Astrocyte (in vitro differentiated cells and primary cell): ENCODE measurements around the gene TOP1.

Experiments
- EZH2 ChIP-seq: IDR thresholded peaks from 2 replicates; pipeline ENCODE4 v1.6.1; 2012; ENCODE audit warnings: mild to moderate bottlenecking, low read length, inconsistent platforms; ENCODE audit not compliant: insufficient read depth
- TF ChIP-seq, protein P1 (sequence below): IDR thresholded peaks from 2 replicates; pipeline ENCODE4 v1.5.1; 2011; ENCODE audit warnings: low read depth, mild to moderate bottlenecking, inconsistent platforms, low read length, moderate library complexity; ENCODE audit not compliant: insufficient read depth

DNA sequence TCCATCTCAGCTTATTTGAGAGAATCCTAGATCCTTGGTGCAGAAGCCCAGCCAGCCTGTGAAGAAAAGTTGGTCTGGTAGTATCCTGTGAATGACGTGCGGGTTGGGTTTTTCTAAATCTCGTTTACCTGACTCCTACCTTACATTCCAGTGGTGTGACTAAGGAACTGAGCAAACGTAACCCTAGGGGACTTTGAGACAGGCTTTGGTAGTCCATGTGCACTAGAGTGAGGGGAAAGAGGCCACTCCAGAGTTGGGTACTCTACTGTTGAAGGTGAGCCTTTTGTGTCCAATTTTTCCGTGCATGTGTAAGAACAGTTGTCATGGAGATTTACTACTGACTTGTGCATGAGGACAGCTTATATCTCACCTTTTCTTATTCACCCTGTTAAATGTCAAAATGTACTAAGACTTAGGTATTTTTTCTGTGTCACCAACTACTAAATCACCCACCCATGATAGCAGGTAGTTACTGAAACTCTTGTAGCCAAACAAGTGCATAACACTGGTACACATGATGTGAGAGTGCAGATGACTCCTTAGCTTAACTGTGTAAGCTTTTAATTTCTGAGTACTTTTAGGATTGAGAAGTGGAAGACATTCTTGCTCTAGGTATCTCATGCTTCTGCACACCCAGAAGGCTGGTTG is 82.4 kb downstream of the TOP1 start:
- TF ChIP-seq, protein P1, sequence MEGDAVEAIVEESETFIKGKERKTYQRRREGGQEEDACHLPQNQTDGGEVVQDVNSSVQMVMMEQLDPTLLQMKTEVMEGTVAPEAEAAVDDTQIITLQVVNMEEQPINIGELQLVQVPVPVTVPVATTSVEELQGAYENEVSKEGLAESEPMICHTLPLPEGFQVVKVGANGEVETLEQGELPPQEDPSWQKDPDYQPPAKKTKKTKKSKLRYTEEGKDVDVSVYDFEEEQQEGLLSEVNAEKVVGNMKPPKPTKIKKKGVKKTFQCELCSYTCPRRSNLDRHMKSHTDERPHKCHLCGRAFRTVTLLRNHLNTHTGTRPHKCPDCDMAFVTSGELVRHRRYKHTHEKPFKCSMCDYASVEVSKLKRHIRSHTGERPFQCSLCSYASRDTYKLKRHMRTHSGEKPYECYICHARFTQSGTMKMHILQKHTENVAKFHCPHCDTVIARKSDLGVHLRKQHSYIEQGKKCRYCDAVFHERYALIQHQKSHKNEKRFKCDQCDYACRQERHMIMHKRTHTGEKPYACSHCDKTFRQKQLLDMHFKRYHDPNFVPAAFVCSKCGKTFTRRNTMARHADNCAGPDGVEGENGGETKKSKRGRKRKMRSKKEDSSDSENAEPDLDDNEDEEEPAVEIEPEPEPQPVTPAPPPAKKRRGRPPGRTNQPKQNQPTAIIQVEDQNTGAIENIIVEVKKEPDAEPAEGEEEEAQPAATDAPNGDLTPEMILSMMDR = no peak
- TF ChIP-seq EZH2 = no peak
